ENCODE measurements around the gene SDR39U1. TPM values are rescaled to one million over a fixed set of nuclear protein-coding genes. Genes with fewer than 3 reads are reported as not detected.

Gene SDR39U1
- total and polyA plus RNA-seq, 10 of the 15 experiments (the other 5 are each of a cell fraction or from before 2014, with no cell fraction given), result 14.0 to 89.3 (median 42.2) TPM

GRCh38 chr14:24414732-24415420 lies 27.7 kb downstream of the SDR39U1 start:
- Histone ChIP-seq H3K79me2 (ENCODE audit: control insufficient read depth, insufficient read depth, low read length) (no peaks in the 10 kb centered on the region), H3K36me3 (ENCODE audit: control insufficient read depth in 2 of 2, insufficient read depth in 2 of 2, low read length in 1 of 2) (no peaks in the 10 kb centered on the region), H3K9me3 (replicated peaks; ENCODE audit: control insufficient read depth, insufficient read depth, low read length) (no peaks in the 10 kb centered on the region), H4K20me1 (ENCODE audit: control insufficient read depth, insufficient read depth) (no peaks in the 10 kb centered on the region), H3K4me3 (no peak overlapping the region), H3K27me3 (replicated peaks in 1 of 2; ENCODE audit: control insufficient read depth in 2 of 2, insufficient read depth in 2 of 2, low read length in 1 of 2) (peaks cover 0 to 5% of the 10 kb centered on the region in 2 experiments; a peak in 3 of 4 replicates), H2AFZ (ENCODE audit: control insufficient read depth, low read depth, low read length) (no peak overlapping the region), H3K9ac (ENCODE audit: control insufficient read depth, insufficient read depth, low read length) (no peak overlapping the region), H3K4me1 (ENCODE audit: control insufficient read depth, insufficient read depth, low read length) (no peaks in the 10 kb centered on the region), H3K27ac (ENCODE audit: control insufficient read depth, insufficient read depth) (no peak overlapping the region), H3K4me2 (ENCODE audit: control insufficient read depth, insufficient read depth) (no peak overlapping the region)
- DNase-seq (ENCODE audit: low read depth, low spot score) (no peak), FAIRE-seq (no peak), ATAC-seq (no peak)
- WGBS (ENCODE audit: insufficient coverage, insufficient replicate concordance, low lambda C conversion rate, missing lambda C conversion rate), result 39% methylated on average over 12 of the region's 15 CpGs
- in situ Hi-C loops (cut with MboI) (no loop called here), intact Hi-C loops (cut with micrococcal nuclease; ENCODE audit: unreplicated experiment) (loop anchor here (5.0 kb wide), 1 partner anchor 48 kb away; the partner anchor contains the start of gene NFATC4)
- TF ChIP-seq NFYA (IDR thresholded peaks at IDR 0.05; ENCODE audit: borderline replicate concordance, low read depth, low read length), result no peak
- TF ChIP-seq POLR2AphosphoS2 (IDR thresholded peaks at IDR 0.05; ENCODE audit: low read depth, low read length), result no peak
- TF ChIP-seq MEF2A (IDR thresholded peaks at IDR 0.05; ENCODE audit: insufficient read depth, low read depth, low read length), result no peak
- TF ChIP-seq, protein P1, sequence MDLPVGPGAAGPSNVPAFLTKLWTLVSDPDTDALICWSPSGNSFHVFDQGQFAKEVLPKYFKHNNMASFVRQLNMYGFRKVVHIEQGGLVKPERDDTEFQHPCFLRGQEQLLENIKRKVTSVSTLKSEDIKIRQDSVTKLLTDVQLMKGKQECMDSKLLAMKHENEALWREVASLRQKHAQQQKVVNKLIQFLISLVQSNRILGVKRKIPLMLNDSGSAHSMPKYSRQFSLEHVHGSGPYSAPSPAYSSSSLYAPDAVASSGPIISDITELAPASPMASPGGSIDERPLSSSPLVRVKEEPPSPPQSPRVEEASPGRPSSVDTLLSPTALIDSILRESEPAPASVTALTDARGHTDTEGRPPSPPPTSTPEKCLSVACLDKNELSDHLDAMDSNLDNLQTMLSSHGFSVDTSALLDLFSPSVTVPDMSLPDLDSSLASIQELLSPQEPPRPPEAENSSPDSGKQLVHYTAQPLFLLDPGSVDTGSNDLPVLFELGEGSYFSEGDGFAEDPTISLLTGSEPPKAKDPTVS (IDR thresholded peaks at IDR 0.05; ENCODE audit: low read depth, low read length), result no peak
- TF ChIP-seq, protein P2, sequence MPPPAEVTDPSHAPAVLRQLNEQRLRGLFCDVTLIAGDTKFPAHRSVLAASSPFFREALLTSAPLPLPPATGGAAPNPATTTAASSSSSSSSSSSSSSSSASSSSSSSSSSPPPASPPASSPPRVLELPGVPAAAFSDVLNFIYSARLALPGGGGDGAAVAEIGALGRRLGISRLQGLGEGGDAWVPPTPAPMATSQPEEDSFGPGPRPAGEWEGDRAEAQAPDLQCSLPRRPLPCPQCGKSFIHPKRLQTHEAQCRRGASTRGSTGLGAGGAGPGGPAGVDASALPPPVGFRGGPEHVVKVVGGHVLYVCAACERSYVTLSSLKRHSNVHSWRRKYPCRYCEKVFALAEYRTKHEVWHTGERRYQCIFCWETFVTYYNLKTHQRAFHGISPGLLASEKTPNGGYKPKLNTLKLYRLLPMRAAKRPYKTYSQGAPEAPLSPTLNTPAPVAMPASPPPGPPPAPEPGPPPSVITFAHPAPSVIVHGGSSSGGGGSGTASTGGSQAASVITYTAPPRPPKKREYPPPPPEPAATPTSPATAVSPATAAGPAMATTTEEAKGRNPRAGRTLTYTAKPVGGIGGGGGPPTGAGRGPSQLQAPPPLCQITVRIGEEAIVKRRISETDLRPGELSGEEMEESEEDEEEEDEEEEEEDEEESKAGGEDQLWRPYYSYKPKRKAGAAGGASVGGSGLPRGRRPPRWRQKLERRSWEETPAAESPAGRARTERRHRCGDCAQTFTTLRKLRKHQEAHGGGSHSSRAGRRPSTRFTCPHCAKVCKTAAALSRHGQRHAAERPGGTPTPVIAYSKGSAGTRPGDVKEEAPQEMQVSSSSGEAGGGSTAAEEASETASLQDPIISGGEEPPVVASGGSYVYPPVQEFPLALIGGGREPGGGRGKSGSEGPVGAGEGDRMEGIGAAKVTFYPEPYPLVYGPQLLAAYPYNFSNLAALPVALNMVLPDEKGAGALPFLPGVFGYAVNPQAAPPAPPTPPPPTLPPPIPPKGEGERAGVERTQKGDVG (CRISPR knock-in tag; IDR thresholded peaks at IDR 0.05), result no peak
- SMC1A ChIA-PET (ENCODE audit: uncharacterized antibody, unreplicated experiment), result interaction anchor here (2.2 kb wide), 1 partner anchor 16 kb away, joined by 14 read pairs; no protein-coding TSS in a partner anchor
- RAD21 ChIA-PET (ENCODE audit: unreplicated experiment), result no interaction called here
- no TSS peak for BruUV-seq (replicated peaks)
- CTCF ChIA-PET, result interaction anchor here (1.1 to 3.5 kb wide), 2 partner anchors 17 to 53 kb away, joined by 3 to 18 read pairs; no protein-coding TSS in a partner anchor
- POLR2A ChIA-PET, result interaction anchor here (0.5 kb wide), 1 partner anchor 430 kb away, joined by 3 read pairs; no protein-coding TSS in a partner anchor
